SK-N-SH treated with all-trans-retinoic acid at 6 μM for 48 hours (cell line): ENCODE data around the gene PALLD.

Source experiments
- ATAC-seq: fragments of 200-7000 bp; cut with Tn5 transposase; 3 replicates; pipeline ENCODE4 v1.9.1; 2020; ENCODE audit warnings: mild to moderate bottlenecking, moderate library complexity
- ARNTL ChIP-seq: fragments of 450-650 bp; formaldehyde crosslinking; IDR thresholded peaks from 2 replicates; pipeline ENCODE4 v1.5.0; 2020; ENCODE audit warnings: low read depth, mild to moderate bottlenecking, moderate library complexity, borderline replicate concordance
- BACH2 ChIP-seq: fragments of 250-450 bp; sonication (Bioruptor Pico); IDR thresholded peaks from 2 replicates; pipeline ENCODE4 v1.9.0; 2021; ENCODE audit warnings: mild to moderate bottlenecking, borderline replicate concordance
- CREB5 ChIP-seq: fragments of 250-450 bp; sonication (Bioruptor Pico); IDR thresholded peaks from 2 replicates; pipeline ENCODE4 v1.5.1; 2020; ENCODE audit warnings: low read depth, mild to moderate bottlenecking, moderate library complexity
- CSDC2 ChIP-seq: fragments of 250-450 bp; sonication (Bioruptor Pico); IDR thresholded peaks from 2 replicates; pipeline ENCODE4 v1.5.0; 2020; ENCODE audit warnings: mild to moderate bottlenecking, moderate library complexity
- CSRNP3 ChIP-seq: fragments of 250-450 bp; sonication (Bioruptor Pico); IDR thresholded peaks from 2 replicates; pipeline ENCODE4 v1.5.1; 2021; ENCODE audit warnings: mild to moderate bottlenecking, moderate library complexity
- ESRRG ChIP-seq: fragments of 250-450 bp; sonication (Bioruptor Pico); IDR thresholded peaks from 2 replicates; pipeline ENCODE4 v1.6.1; 2021; ENCODE audit warnings: mild to moderate bottlenecking
- ISL1 ChIP-seq: fragments of 250-450 bp; sonication (Bioruptor Pico); IDR thresholded peaks from 2 replicates; pipeline ENCODE4 v2.1.2; 2022; ENCODE audit warnings: mild to moderate bottlenecking, moderate library complexity
- OSR1 ChIP-seq: fragments of 250-450 bp; sonication (Bioruptor Pico); IDR thresholded peaks from 2 replicates; pipeline ENCODE4 v1.8.0; 2022; ENCODE audit warnings: moderate library complexity, mild to moderate bottlenecking, inconsistent platforms
- POU6F1 ChIP-seq: fragments of 250-450 bp; sonication (Bioruptor Pico); IDR thresholded peaks from 2 replicates; pipeline ENCODE4 v1.8.0; 2021; ENCODE audit warnings: low read depth, mild to moderate bottlenecking, moderate library complexity, borderline replicate concordance
- PPARA ChIP-seq: fragments of 250-450 bp; sonication (Bioruptor Pico); IDR thresholded peaks from 2 replicates; pipeline ENCODE4 v1.5.0; 2020; ENCODE audit warnings: mild to moderate bottlenecking, borderline replicate concordance
- SNAI2 ChIP-seq: fragments of 250-450 bp; sonication (Bioruptor Pico); IDR thresholded peaks from 2 replicates; pipeline ENCODE4 v1.5.0; 2020; ENCODE audit warnings: mild to moderate bottlenecking, moderate library complexity
- TCF4 ChIP-seq: fragments of 250-450 bp; sonication (Bioruptor Pico); IDR thresholded peaks from 2 replicates; pipeline ENCODE4 v1.8.0; 2021; ENCODE audit warnings: mild to moderate bottlenecking, moderate library complexity, borderline replicate concordance
- TOX ChIP-seq: fragments of 250-450 bp; sonication (Bioruptor Pico); IDR thresholded peaks from 2 replicates; pipeline ENCODE4 v1.8.0; 2021; ENCODE audit warnings: mild to moderate bottlenecking, moderate library complexity, borderline replicate concordance
- ZFP3 ChIP-seq: fragments of 250-450 bp; sonication (Bioruptor Pico); IDR thresholded peaks from 2 replicates; pipeline ENCODE4 v1.5.0; 2020; ENCODE audit warnings: mild to moderate bottlenecking, moderate library complexity
- ZNF565 ChIP-seq: fragments of 450-650 bp; formaldehyde crosslinking; conservative IDR thresholded peaks from 2 replicates; pipeline ENCODE4 v1.5.0; 2020; ENCODE audit warnings: low read depth, mild to moderate bottlenecking, moderate library complexity
- ZNF70 ChIP-seq: fragments of 450-650 bp; formaldehyde crosslinking; IDR thresholded peaks from 2 replicates; pipeline ENCODE4 v1.5.0; 2020; ENCODE audit warnings: mild to moderate bottlenecking, moderate library complexity
- ZNF8 ChIP-seq: fragments of 450-650 bp; formaldehyde crosslinking; IDR thresholded peaks from 2 replicates; pipeline ENCODE4 v1.5.0; 2020; ENCODE audit warnings: mild to moderate bottlenecking, moderate library complexity
- TF ChIP-seq, protein P1 (sequence below): fragments of 250-450 bp; sonication (Bioruptor Pico); IDR thresholded peaks from 2 replicates; pipeline ENCODE4 v1.5.0; 2020; ENCODE audit warnings: mild to moderate bottlenecking, moderate library complexity
- TF ChIP-seq, protein P2 (sequence below): fragments of 250-450 bp; sonication (Bioruptor Pico); IDR thresholded peaks from 2 replicates; pipeline ENCODE4 v1.8.0; 2020; ENCODE audit warnings: mild to moderate bottlenecking, moderate library complexity, borderline replicate concordance

PALLD gene

DNA sequence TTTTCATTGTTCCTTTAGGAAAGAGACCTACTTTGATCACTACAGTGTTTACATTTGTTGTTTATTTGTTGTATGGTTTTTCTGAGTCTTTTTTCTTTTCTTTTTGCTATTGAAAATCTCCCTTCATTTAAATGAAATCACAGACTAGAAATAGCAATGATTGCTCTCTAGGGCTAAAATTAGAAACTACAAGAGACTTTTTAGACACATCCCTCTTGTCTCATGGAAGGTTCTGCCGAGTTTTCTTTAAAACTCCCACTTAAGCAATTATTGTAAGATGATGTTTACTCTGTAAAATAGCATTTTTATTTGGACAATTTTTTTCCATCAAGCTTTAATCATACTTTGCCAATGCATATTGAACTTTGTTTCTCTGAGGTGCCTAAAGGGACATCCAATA lies 136.6 kb downstream of the PALLD start:
- ATAC-seq = no peak
- TF ChIP-seq BACH2 (CRISPR knock-in tag) (no peak), TOX (CRISPR knock-in tag) (no peak), ZNF565 (no peak), ZNF70 (no peak), ESRRG (CRISPR knock-in tag) (no peak), PPARA (no peak), CSRNP3 (CRISPR knock-in tag) (no peak), CSDC2 (CRISPR knock-in tag) (no peak), ISL1 (CRISPR knock-in tag) (no peak)
- TF ChIP-seq, protein P1, sequence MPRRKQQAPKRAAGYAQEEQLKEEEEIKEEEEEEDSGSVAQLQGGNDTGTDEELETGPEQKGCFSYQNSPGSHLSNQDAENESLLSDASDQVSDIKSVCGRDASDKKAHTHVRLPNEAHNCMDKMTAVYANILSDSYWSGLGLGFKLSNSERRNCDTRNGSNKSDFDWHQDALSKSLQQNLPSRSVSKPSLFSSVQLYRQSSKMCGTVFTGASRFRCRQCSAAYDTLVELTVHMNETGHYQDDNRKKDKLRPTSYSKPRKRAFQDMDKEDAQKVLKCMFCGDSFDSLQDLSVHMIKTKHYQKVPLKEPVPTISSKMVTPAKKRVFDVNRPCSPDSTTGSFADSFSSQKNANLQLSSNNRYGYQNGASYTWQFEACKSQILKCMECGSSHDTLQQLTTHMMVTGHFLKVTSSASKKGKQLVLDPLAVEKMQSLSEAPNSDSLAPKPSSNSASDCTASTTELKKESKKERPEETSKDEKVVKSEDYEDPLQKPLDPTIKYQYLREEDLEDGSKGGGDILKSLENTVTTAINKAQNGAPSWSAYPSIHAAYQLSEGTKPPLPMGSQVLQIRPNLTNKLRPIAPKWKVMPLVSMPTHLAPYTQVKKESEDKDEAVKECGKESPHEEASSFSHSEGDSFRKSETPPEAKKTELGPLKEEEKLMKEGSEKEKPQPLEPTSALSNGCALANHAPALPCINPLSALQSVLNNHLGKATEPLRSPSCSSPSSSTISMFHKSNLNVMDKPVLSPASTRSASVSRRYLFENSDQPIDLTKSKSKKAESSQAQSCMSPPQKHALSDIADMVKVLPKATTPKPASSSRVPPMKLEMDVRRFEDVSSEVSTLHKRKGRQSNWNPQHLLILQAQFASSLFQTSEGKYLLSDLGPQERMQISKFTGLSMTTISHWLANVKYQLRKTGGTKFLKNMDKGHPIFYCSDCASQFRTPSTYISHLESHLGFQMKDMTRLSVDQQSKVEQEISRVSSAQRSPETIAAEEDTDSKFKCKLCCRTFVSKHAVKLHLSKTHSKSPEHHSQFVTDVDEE (CRISPR knock-in tag) = no peak

DNA sequence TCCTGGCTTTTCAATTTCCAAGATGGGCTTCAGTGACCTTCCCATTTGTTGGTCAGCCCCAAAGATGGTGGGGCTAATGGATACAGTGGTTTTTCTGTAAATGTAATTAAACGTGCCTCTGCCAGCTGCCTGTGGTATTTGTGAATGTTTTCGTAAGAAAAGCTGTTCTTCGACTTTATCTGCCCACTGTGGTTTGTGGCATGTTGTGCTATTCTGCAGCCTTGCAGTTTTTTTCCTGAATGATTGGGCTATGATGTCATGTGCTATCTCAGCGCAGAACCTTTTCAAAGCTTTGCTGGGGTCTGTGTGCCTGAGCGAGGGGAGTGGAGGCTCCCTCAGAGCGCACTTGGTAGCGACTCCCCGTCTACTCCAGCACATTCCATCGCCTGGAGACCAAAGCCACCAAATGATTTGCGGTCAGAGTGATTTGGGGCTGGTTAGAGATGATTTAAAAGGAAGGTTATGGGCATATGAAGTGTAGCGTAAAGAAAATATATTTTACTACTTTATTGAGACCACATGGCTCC lies 137.5 kb downstream of the PALLD start:
- ATAC-seq = peak; percentile 57

GRCh38 chr4:168636040-168636439 lies 139.2 kb downstream of the PALLD start:
- ATAC-seq = no peak
- TF ChIP-seq TOX (CRISPR knock-in tag) (no peak), ZNF8 (no peak), SNAI2 (CRISPR knock-in tag) (no peak), BACH2 (CRISPR knock-in tag) (no peak), ISL1 (CRISPR knock-in tag) (no peak), CREB5 (no peak), TCF4 (CRISPR knock-in tag) (no peak), CSDC2 (CRISPR knock-in tag) (no peak)

More for the DNA sequence above, 137.5 kb downstream of the PALLD start:
- TF ChIP-seq SNAI2 (CRISPR knock-in tag) = no peak
- TF ChIP-seq CSDC2 (CRISPR knock-in tag) = peak; percentile 85
- TF ChIP-seq, protein P2, sequence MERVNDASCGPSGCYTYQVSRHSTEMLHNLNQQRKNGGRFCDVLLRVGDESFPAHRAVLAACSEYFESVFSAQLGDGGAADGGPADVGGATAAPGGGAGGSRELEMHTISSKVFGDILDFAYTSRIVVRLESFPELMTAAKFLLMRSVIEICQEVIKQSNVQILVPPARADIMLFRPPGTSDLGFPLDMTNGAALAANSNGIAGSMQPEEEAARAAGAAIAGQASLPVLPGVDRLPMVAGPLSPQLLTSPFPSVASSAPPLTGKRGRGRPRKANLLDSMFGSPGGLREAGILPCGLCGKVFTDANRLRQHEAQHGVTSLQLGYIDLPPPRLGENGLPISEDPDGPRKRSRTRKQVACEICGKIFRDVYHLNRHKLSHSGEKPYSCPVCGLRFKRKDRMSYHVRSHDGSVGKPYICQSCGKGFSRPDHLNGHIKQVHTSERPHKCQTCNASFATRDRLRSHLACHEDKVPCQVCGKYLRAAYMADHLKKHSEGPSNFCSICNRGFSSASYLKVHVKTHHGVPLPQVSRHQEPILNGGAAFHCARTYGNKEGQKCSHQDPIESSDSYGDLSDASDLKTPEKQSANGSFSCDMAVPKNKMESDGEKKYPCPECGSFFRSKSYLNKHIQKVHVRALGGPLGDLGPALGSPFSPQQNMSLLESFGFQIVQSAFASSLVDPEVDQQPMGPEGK (CRISPR knock-in tag) = peak; percentile 38; the same call in 1 of the 2 replicates
- no peak for TF ChIP-seq ARNTL (CRISPR knock-in tag)
- TF ChIP-seq ZFP3 (CRISPR knock-in tag) = 0 out of 2 replicates have a peak, but pooled peaks have one; percentile 52
- TF ChIP-seq PPARA = no peak
- TF ChIP-seq OSR1 (CRISPR knock-in tag) = no peak
- peak; percentile 80 for TF ChIP-seq CREB5
- no peak for TF ChIP-seq ESRRG (CRISPR knock-in tag)
- TF ChIP-seq ISL1 (CRISPR knock-in tag) = peak; percentile 69; the same call in 1 of the 2 replicates

GRCh38 chr4:168636506-168637196 lies 139.8 kb downstream of the PALLD start:
- ATAC-seq = peak; percentile 11
- TF ChIP-seq CSRNP3 (CRISPR knock-in tag) (no peak), ZNF70 (no peak), ISL1 (CRISPR knock-in tag) (peak; percentile 55), POU6F1 (CRISPR knock-in tag) (no peak), ZNF565 (no peak)
